HCEC 1CT (cell line): ENCODE measurements around the gene MRRF.
A peak's percentile ranks its signal among the peaks of the same experiment; 100 is the strongest.

ENCODE experiments used
- DNase-seq: peaks from one replicate; pipeline ENCODE4 v3.0.0-alpha.2; 2017

MRRF gene

DNA sequence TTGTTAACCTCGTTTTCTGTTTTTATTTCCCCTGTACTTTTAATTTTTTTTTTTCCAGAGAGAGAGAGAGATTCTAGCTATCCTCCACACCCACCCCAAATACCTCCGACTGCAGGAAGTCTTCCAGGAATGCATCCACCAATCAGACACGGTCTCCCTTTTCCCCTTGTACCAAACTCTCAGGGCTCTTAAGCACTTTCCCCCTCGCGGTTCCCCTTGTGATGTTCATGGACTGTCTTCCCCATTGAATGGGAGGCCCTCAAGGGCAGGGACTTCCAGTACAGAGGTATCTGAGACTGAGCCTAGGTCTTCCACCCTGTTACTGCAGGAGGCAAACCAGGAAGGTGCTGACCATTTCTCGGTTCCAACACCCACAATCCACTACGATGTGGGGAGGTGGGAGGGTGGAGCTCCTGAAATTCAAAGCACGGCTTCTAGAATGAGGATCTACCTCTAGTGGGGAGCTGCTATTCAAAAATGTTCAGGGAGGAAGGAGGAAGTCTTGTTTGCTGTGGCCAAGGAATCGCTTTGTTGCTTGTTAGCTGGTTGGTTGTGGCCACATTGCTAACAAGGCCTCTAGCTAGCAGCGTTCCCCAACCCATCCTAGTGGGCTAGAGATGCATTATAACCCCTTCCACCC is 68.6 kb downstream of the MRRF start:
- no peak for DNase-seq

GRCh38 chr9:122334916-122335315 is 70.2 kb downstream of the MRRF start:
- DNase-seq, result peak; percentile 30

- DNase-seq, result no peak
Observed at GRCh38 chr9:122336189-122336588, 71.5 kb downstream of the MRRF start.

- DNase-seq, result no peak
Observed at GRCh38 chr9:122336866-122337555, 72.3 kb downstream of the MRRF start.

DNA sequence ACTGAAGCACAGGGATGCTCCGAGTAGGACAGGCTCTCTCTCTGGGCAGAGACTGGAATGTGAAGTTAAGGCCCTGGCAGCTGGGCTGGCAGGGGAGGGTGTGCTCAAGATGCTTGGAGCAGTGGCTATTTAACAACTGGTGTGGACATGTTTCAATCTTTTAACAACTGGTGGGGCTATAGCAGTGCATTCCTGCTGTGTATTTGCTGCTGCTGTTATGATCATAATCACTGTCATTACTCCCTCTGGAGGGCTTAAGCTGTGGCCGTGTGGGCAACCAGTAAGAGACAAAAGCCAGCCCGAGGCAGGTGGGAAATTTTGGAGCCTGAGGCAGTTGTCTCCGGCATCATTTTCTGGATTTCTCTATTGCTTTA is 72.9 kb downstream of the MRRF start:
- no peak for DNase-seq

DNA sequence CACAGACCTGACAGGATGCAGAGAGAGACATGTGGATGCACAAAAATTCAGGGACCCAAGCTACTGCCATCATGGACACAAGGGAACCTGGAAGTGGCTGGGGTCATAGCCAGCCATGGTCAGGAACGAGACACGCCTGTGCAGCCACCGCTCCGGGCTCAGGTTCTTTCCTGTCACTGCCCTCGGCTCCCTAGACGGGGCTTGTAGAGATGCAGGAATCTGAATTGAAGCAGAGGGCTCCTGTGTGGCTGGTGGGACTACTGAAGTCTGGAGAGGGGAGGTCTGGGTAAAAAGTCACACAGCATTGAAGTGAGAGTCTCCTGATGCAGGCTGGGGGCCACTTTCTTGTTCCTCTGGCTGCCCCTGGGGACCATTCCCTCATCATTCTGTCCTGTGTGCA is 73.9 kb downstream of the MRRF start:
- no peak for DNase-seq

DNA sequence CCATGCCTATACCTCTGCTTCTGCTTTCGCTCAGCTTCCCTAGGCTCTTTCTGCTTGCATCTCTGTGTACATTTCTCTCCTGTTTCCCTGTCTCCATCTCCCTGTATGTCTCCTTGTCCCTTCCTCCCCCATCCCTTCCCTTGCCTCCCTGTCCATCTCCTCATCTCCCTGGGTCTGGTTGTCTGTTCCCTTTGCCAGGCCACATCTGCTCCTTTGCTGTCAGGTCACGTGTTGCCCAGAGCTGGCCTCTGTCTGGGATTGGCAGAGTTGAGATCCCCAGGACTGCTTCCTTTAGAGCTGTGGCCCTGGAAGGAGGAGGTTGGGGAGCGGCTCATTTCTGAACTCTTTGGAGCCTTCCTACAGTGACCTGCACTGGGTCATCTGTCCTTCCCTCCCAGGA is 74.3 kb downstream of the MRRF start:
- no peak for DNase-seq

GRCh38 chr9:122339579-122339978 is 74.9 kb downstream of the MRRF start:
- no peak for DNase-seq

DNA sequence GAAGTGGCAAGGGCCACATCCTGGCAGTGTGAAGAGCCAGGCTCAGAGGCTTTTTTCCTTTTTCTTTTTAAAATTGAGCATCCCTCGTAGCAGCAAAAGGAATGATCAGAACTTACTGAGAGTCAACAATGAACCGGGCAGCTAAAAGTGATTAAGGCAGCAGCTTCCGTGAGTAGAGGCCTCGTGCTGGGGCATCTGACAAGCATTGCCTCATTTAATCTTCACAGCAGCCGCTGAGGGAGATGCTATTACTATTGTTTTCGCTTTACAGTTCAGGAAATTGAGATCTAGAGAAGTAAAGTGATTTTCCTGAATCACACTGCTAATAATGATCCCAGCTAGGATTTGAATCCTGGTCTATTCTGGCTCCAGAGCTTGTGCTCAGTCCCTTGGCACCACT is 75.5 kb downstream of the MRRF start:
- DNase-seq, result no peak

GRCh38 chr9:122342323-122343050 is 77.8 kb downstream of the MRRF start:
- no peak for DNase-seq

DNA sequence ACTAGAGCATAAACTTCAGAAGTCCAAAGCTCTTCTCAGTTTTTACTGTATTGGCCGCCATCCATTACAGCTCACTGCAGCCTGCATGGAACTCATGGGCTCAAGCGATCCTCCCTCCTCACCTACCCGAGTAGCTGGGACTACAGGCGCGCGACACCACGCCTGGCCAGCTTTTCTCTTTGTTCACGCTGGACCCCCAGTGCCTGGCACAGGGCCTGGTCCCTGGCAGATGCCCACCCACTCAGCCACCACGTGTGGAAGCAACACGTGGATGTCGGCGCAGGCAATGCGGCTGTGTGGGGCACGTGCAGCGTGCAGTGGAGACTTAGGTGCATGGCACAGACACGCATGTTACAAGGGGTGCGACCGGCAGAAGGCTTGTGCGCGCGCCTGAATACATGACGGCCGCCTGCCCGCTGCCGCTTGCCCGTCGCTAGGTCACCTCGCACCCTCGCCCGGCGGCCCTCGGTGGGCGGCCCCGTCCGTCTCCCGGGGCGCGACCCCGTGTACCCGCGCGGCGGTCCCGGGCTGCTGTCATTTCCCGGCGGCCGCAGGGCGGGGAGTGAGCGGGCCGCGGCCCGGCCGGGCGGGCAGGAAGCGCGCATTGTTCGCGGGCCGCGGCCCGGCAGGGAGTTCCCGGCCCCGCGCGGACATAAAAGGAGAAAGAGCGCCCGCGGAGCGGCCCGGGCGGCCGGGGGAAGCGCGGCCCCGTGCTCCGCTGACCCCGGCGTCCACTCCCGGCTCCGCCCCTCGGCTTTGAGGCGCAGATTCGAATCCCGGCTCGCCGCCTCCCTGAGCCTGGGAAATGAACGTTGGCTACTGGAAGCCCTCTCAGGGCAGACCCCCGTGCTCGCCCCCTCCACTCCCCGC is 82.0 kb downstream of the MRRF start:
- DNase-seq, result peak; percentile 38

DNA sequence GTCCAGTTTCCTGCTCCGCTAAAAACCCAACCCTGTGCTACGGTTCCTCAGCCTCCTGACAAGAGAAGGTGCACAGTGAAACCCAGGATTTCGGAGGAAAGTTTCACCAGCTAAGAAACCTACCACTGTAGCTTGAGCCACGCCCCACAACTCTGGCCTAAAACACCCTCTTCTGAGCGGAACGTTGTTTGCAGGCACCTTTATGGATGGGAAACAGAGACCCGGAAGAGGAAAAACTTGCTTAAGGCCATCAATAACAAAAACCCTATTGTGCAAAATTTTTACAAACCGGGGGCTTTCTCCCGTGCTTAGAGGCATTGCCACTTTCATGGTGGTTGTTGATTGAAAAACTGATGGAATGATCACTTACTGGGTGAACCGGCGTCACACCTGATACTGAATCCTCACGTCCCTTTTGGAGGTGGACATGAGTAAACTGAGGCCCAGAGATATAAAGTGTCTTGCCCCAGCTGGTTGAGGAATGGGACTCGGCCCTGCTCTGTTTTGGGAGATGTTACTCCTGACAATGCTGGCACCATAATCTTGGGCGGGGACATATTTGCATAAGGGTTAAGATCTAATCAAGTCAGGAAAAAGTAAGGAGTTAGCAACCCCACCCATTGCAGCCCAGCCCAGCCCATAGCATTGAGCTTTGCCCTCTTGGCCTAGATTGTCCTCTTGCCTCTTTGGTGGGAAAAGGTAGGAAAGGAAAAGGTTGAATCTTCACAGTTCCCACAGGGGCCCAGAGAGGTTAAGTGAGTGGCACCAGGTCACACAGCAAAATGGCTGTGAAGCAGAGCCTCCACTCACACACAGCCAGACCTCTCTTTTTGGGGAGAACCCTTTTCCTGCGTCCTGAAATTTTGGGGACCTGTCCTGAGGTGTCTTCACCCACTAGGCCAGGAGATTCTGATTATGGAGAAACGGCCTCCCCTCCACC is 82.9 kb downstream of the MRRF start:
- DNase-seq, result peak; percentile 47

- DNase-seq, result no peak
Observed at GRCh38 chr9:122348288-122348777, 83.7 kb downstream of the MRRF start.

DNA sequence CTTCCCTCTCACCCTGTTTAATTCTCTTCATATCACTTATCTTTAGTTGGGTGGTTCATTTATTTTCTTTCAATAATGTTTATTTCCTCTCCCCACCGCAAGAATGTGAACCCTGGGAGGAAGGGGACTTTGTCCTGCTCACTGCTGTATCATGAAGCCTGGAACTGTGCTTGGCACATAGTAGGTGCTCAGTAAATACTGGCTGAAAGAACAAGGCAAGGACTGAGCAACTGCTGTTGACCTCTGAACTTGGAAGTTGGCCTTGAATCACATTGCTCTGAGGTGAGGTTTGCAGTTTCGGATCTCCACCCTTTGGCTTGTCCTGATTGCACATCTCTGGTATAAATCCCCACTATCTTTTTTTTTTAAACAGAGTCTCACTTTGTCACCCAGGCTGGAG is 84.1 kb downstream of the MRRF start:
- DNase-seq, result no peak

- no peak for DNase-seq
Observed at GRCh38 chr9:122349201-122349600, 84.5 kb downstream of the MRRF start.

- DNase-seq, result peak; percentile 65
Observed at GRCh38 chr9:122350577-122351355, 86.1 kb downstream of the MRRF start.

DNA sequence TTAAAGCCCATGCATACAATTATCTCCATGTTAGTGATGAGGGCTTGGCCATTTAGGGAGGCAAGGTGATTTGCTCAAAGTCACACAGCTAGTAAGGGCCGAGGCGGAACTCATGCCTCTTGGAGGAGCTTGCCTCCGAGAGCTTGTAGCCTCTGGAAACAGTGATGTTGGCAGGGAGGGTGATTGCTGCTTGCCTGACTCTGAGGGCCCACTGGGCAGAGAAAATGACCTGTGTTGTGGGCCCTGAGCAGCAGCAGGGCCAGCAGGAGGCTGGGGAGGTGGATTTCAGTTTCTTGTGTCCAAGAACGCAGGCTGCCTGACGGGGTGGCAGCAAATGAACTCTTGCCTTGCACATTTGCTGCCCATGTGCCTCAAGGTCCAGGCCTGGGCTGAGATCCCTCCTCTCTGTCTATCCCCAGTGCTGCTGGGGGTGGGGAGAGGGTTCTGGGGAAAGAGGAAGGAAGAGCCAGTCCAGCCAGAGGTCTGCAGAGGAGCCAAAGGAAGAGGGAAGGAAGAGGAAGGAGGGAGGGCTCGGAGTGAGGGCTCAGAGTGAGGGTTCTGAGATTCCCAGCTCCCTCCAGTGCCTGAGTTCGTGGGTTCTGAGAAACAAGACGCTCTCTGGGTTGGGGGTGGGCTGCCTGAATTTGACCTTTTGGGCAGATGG is 90.0 kb downstream of the MRRF start:
- no peak for DNase-seq

DNA sequence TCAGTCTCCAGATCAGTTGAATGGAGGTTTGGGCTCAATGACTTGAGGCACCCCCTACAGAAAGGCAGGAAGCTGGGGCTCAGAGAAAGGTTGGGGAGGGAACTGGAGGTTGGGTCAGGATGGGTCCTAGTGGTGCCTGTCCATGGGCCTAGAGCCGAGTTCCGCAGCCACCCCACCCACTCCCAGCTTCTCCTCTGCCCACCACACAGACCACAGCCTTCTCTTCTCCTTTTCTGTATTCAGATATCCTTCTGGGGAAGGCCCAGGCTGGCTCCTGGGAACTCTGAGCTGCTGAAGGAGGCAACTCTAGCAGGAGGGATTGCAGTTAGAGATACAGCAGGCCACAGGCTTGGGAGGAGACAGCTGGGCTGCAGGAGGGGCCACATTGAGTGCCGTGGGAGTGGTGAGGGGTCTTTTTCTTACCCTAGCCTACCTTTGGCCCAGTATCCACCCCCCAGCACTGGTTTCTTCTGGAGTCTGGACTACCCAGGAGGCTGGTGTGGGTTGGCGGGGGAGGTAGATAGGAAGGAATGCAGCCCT is 90.7 kb downstream of the MRRF start:
- no peak for DNase-seq

DNA sequence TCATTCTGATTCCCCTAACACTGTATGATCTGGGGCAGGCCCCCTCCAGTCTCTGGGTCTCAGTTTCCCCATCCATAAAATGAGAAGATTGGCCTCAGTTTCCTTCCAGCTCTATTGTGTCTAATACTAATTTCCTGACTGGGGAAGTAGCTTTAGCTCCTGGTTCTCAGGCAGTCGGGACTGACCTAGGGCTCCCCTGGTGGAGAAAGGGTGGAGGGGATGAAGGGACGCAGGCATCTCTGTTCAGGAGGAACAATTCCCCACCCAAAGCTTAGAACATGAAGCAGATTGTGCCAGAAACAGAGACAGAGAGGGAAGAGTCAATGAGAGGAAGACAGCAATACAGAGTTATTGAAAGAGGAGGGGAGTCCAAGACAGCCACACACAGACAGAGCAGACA is 91.9 kb downstream of the MRRF start:
- DNase-seq, result no peak

DNA sequence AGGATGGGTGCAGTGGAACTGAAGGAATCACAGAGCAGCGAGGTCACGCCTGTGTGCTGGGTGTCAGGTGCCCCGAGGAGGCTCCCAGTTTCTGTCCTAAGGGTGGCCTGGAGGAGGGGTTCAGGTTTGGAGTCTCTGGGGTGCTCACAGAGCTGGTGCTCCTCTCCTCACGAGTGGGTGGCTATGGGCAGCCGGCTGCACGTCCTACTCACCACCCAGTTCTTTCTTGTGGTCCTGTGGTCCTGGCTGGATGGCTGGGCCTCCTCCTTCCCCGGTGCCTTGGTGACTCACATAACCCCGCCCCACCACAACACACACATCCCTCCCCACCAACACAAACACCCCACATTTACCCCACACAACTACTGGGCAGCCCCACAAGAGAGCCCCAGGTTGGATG is 96.2 kb downstream of the MRRF start:
- DNase-seq, result peak; percentile 36
